Brain pericyte (primary cell): ENCODE measurements around the gene TBC1D3G.
"Not testable (repeated sequence)": the region's sequence is repeated elsewhere in the genome, so short reads cannot be mapped to it uniquely, and the experiment has no call there.

Experiments
- DNase-seq: peaks from one replicate; pipeline ENCODE4 v3.0.0-alpha.2; 2012; ENCODE audit warnings: low read depth, low spot score

The TBC1D3G gene

DNA sequence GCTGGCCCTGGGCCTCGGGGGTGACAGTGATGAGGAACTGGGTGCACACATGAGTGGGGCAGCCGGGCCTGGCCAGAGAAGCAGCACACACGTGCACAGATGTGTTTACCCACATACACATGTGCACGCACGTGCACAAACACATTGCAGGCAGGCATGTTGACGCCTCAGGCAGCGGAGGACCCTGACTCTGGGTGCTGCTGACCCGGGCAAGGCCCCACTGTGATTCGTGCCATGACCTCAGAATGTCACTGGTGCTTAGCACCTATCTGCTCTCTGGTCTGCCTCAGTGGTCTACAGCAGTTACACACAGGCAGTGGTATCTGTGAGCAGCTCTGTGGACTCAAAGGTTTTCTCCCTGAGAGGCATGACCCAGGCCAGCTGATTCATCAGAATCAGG is at the start of gene TBC1D3G:
Gene TBC1D3G (plus strand): TSS at position 301 of the 400 bp plus-strand sequence. CDS start 1,528 bp downstream, outside the sequence.
- not testable (repeated sequence) for DNase-seq

DNA sequence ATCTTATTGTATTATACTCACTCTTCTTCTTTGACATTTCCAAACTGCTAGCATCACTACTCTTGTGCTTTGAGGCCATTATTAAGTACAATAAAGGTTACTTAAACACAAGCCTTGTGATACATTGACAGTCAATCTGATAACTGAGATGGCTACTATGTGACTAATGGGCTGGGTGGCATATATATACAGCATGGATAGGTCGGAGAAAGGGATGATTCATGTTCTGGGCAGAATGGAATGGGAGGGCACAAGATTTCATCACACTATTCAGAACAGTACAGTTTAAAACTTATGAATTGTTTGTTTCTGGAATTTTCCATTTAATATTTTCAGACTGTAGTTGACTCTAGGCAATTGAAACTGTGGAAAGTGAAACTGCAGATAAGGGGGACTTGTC is 40.4 kb upstream of the TBC1D3G start:
- DNase-seq, result not testable (repeated sequence)

DNA sequence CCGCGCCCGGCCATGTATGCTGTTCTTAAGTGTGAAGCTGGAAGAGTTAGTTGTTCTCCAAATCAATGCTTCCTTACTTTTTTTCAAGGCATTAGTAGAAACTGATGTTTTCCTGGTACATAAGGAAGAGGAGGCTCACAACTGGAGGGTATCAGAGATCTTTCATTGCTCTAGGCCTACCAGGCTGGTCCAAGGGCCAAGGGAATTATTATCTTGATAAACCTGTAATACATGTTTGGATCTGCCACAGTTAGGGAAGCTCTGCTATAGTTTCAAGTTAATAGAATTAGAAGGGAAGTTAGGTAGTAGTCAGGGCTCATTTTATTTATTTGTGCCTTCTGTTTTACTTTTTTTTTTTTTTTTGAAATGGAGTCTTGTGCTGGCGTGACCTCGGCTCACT is 39.5 kb upstream of the TBC1D3G start:
- not testable (repeated sequence) for DNase-seq

DNA sequence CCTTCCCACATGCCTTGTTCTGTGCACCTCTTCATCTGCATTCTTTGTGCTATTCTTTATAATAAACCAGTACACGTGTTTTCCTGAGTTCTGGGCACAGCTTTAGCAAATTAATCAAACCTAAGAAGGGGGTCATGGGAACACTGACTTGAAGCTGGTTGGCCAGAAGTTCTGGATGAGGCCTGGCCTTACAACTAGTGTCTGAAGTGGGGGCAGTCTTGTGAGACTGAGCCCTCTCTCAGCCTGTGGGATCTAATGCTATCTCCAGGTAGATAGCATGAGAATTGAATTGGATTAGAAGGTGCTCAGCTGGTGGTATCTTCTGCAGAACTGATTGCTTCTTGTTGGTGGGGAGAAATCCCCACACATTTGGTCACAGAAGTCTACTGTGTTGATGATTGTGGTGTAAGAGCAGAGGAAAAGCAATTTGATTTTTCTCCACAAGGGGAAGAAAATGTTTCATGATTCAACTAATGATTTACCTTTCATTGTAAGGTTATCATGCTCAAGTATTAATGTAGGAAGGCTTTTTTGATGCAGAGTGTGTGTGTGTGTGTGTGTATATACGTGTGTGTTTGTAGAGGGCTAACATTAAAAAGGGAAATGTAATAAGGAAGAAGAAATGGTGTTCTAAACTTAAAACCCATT is 33.6 kb upstream of the TBC1D3G start:
- not testable (repeated sequence) for DNase-seq

DNA sequence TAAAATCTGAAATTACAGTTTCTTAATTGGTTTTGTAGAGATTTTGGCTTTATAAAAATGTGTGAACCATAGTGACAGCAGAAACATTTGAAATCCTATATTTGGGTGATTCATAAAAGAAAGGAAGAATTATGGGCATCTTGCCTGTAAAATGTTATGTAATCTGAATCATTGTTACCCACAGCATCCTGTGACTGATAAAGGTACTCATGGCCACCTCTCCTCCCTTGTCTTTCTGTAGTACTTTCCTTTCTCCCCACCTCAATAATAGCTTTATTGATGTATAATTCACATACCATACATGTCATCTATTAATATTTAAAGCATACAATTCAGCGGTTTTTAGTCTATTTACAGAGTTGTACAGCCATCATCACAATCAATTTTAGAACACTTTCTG is 28.5 kb upstream of the TBC1D3G start:
- not testable (repeated sequence) for DNase-seq

DNA sequence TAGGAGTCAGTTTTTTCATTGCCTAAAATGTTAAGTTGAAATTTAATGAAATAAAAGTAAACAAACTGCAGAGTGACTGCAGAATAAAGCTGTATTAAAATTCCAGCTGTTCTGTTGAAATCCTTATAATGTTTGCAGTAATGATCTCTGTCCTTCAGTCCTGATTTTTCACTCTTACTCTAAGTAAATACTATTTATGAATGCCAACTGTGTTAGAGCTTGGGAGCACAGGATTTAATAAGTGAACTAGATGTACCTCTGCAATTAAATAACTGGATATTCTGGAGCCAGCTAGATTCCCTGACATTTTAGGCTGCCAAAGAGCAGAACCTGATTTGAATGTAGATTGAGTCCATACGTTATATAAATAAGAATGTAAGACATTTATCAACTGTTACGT is 7.9 kb upstream of the TBC1D3G start:
- DNase-seq, result not testable (repeated sequence)

DNA sequence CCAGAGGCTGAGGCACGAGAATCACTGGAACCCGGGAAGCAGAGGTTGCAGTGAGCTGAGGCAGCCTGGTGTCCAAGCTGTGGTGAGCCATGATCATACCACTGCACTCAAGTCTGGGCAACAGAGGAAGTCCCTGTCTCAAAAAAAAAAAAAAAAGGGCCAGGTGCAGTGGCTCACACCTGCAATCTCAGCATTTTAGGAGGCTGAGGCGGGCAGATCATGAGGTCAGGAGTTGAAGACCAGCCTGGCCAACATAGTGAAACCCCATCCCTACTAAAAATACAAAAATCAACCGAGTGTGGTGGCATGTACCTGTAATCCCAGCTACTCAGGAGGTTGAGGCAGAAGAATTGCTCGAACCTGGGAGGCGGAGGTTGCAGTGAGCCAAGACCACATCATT is 38.8 kb downstream of the TBC1D3G start:
- DNase-seq, result not testable (repeated sequence)

DNA sequence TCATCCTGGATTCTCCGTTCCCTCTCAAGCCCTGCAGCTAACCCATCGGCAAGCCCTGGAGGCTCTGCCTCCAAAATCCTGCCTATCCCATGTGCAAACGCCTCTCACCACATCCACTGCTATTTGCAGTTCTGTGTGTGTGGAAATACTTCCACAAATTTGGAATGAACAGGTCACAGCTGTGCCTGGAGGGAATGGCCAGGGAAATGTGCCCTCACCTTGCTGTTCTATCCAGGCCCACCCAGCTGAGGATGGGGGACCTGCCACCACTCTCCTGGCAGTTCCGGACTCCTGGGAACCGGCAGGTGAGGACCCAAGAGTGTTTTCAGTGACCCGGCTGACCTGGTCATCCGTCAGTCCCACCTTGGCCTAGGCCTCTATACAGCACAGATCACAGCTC is 52.3 kb downstream of the TBC1D3G start:
- not testable (repeated sequence) for DNase-seq
